Hepatocyte (in vitro differentiated cells): Measurements from ENCODE around the gene LIPT2. TPM values are rescaled to one million over a fixed set of nuclear protein-coding genes. Genes with fewer than 3 reads are reported as not detected.

ENCODE experiments used
- DNase-seq: peaks from one replicate; pipeline ENCODE4 v3.0.0-alpha.2; 2016; ENCODE audit warnings: low spot score
- H2AFZ ChIP-seq: fragments of 200-600 bp; sonication (generic); 2 replicates; pipeline ENCODE4 v1.6.0; 2016; ENCODE audit warnings: antibody characterized with exemption, mild to moderate bottlenecking
- H3K27ac ChIP-seq: fragments of 200-600 bp; sonication (generic); 2 replicates; pipeline ENCODE4 v1.5.1; 2016; ENCODE audit warnings: mild to moderate bottlenecking
- H3K27me3 ChIP-seq: fragments of 200-600 bp; sonication (generic); 2 replicates; pipeline ENCODE4 v1.6.1; 2016
- H3K36me3 ChIP-seq: fragments of 200-600 bp; sonication (generic); replicated peaks from 2 replicates; pipeline ENCODE4 v1.5.1; 2016; ENCODE audit warnings: low read depth; ENCODE audit not compliant: insufficient read depth
- H3K4me1 ChIP-seq: fragments of 200-600 bp; sonication (generic); 2 replicates; pipeline ENCODE4 v1.5.1; 2016; ENCODE audit warnings: mild to moderate bottlenecking, moderate library complexity; ENCODE audit not compliant: insufficient read depth
- H3K4me2 ChIP-seq: fragments of 200-600 bp; sonication (generic); 2 replicates; pipeline ENCODE4 v1.6.0; 2016
- H3K4me3 ChIP-seq: fragments of 200-600 bp; sonication (generic); 2 replicates; pipeline ENCODE4 v1.5.1; 2016; ENCODE audit warnings: mild to moderate bottlenecking
- H3K79me2 ChIP-seq: fragments of 200-600 bp; sonication (generic); 2 replicates; pipeline ENCODE4 v1.6.0; 2017; ENCODE audit warnings: mild to moderate bottlenecking
- H3K9me2 ChIP-seq: fragments of 200-600 bp; sonication (generic); replicated peaks from 2 replicates; pipeline ENCODE4 v1.6.0; 2017; ENCODE audit warnings: mild to moderate bottlenecking; ENCODE audit not compliant: insufficient read depth
- H3K9me3 ChIP-seq: fragments of 200-600 bp; sonication (generic); 2 replicates; pipeline ENCODE4 v1.5.1; 2016; ENCODE audit warnings: low read depth, mild to moderate bottlenecking
- H4K20me1 ChIP-seq: fragments of 200-600 bp; sonication (generic); 2 replicates; pipeline ENCODE4 v1.6.0; 2016; ENCODE audit warnings: mild to moderate bottlenecking; ENCODE audit not compliant: insufficient read depth, poor library complexity, severe bottlenecking
- EZH2 ChIP-seq: fragments of 200-600 bp; sonication (generic); IDR thresholded peaks from 2 replicates; pipeline ENCODE4 v1.6.1; 2016; ENCODE audit warnings: antibody characterized with exemption, mild to moderate bottlenecking, borderline replicate concordance
- EZH2phosphoT487 ChIP-seq: fragments of 200-600 bp; sonication (generic); IDR thresholded peaks from one replicate; pipeline ENCODE4 v1.6.1; 2018; ENCODE audit warnings: antibody characterized with exemption, mild to moderate bottlenecking, low read depth, moderate library complexity; ENCODE audit not compliant: unreplicated experiment, severe bottlenecking
- WGBS: methylation state at CpG from one replicate; pipeline ENCODE4 v1.1.6; 2016; ENCODE audit warnings: low lambda C conversion rate; ENCODE audit errors: missing lambda C conversion rate; 5-methylcytosine and 5-hydroxymethylcytosine counted together
- polyA plus RNA-seq: library from polyadenylated mRNA; unstranded; fragments of >200 nt; fragmentation: Nextera tagmentation; extraction: Ambion mirVana; gene quantifications from 2 replicates; pipeline ENCODE4 v1.2.1, GENCODE V29; 2016
- total RNA-seq: library from RNA; depleted of rRNA; stranded (reverse); fragments of >200 nt; gene quantifications from 2 replicates; pipeline ENCODE4 v1.2.3, GENCODE V29; 2014
- TF ChIP-seq, protein P1 (sequence below): fragments of 200-600 bp; sonication (generic); IDR thresholded peaks from 2 replicates; pipeline ENCODE4 v1.5.1; 2016; ENCODE audit warnings: antibody characterized with exemption, mild to moderate bottlenecking; ENCODE audit not compliant: poor library complexity

LIPT2 gene
- total and polyA plus RNA-seq, 2 experiments from 2014 or later, result 9.2 to 14.3 TPM

DNA sequence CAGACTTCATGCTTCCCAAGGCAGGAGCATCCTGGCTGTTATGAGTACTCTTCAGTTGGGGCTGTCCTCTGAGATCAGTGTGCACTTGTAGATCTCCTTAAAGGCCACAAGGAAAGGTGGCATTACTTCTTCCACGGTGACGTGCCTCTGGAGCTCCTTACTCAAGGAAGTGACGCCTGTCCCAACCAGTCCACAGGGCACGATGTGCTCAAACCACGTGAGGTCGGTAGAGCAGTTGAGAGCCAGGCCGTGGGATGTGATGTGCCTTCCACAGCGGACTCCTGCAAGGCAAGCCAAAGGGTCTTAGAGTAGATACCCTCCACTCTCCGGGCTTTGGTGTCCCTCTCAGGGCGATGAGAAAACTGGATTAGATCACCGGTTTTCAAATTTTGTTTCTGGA lies 1.4 kb downstream of the LIPT2 start:
- no peaks in the 10 kb centered on the region for H3K4me1 ChIP-seq
- no peak for DNase-seq
- H3K4me3 ChIP-seq, result no peak overlapping the region
- TF ChIP-seq EZH2 (no peak), EZH2phosphoT487 (no peak)
- TF ChIP-seq, protein P1, sequence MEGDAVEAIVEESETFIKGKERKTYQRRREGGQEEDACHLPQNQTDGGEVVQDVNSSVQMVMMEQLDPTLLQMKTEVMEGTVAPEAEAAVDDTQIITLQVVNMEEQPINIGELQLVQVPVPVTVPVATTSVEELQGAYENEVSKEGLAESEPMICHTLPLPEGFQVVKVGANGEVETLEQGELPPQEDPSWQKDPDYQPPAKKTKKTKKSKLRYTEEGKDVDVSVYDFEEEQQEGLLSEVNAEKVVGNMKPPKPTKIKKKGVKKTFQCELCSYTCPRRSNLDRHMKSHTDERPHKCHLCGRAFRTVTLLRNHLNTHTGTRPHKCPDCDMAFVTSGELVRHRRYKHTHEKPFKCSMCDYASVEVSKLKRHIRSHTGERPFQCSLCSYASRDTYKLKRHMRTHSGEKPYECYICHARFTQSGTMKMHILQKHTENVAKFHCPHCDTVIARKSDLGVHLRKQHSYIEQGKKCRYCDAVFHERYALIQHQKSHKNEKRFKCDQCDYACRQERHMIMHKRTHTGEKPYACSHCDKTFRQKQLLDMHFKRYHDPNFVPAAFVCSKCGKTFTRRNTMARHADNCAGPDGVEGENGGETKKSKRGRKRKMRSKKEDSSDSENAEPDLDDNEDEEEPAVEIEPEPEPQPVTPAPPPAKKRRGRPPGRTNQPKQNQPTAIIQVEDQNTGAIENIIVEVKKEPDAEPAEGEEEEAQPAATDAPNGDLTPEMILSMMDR, result no peak
- peaks cover 5% of the 10 kb centered on the region for H3K79me2 ChIP-seq
- no peaks in the 10 kb centered on the region for H3K9me3 ChIP-seq
- H4K20me1 ChIP-seq, result no peaks in the 10 kb centered on the region
- H3K4me2 ChIP-seq, result peak overlapping the region; percentile 84
- H3K9me2 ChIP-seq, result no peaks in the 10 kb centered on the region
- 95% methylated on average over 11 of the region's 11 CpGs for WGBS
- H3K27me3 ChIP-seq, result no peaks in the 10 kb centered on the region
- no peaks in the 10 kb centered on the region for H3K36me3 ChIP-seq
- no peak overlapping the region for H2AFZ ChIP-seq
- H3K27ac ChIP-seq, result no peak overlapping the region

DNA sequence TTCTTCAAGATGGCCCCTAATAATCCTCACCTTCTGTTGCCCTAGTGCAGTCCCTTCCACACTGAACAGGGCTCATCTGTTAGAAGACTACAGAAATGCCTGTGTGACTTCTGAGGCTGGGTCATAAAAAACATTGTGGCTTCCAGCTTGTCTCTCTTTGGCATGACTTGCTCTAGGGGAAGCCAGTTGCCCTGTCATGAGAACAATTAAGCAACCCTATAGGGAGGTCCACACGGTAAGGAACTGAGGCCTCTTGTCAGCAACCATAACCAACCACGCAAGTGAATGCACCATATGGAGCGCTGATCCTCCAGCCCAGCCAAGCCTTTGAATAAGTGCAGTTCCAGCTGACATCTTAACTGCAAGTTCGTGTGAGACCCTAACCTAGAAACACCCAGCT lies 2.6 kb downstream of the LIPT2 start:
- H2AFZ ChIP-seq, result no peak overlapping the region
- TF ChIP-seq, protein P1, result no peak
- TF ChIP-seq EZH2 (no peak), EZH2phosphoT487 (no peak)
- no peak overlapping the region for H3K4me2 ChIP-seq
- peaks cover 5% of the 10 kb centered on the region for H3K79me2 ChIP-seq
- DNase-seq, result no peak
- no peaks in the 10 kb centered on the region for H3K9me2 ChIP-seq
- H3K4me1 ChIP-seq, result no peaks in the 10 kb centered on the region
- H3K9me3 ChIP-seq, result no peaks in the 10 kb centered on the region
- no peak overlapping the region for H3K27ac ChIP-seq
- H4K20me1 ChIP-seq, result no peaks in the 10 kb centered on the region
- WGBS, result 93% methylated on average over 4 of the region's 4 CpGs
- H3K27me3 ChIP-seq, result no peaks in the 10 kb centered on the region
- no peaks in the 10 kb centered on the region for H3K36me3 ChIP-seq
- H3K4me3 ChIP-seq, result no peak overlapping the region

DNA sequence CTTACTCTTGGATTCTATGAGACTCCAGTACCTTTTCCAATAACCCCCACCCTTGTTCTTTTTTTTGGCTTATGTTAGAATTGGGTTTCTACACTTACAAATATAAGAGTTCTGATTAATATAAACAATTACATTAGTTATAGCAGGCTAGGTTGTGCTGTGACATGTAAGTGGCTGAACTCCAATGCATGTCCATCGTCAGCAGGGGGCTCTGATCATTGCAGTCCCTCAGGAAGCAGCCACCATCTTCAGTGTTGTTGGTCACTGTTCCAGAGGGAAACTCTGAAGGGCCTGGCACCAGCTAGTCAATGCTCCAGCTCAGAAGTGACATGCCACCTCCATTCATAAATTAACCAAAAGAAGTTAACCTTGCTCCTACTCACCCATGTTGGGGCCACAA lies 5.6 kb downstream of the LIPT2 start:
- Histone ChIP-seq H3K4me1 (no peaks in the 10 kb centered on the region), H2AFZ (no peak overlapping the region), H3K27me3 (no peaks in the 10 kb centered on the region), H3K9me3 (no peaks in the 10 kb centered on the region), H3K79me2 (no peaks in the 10 kb centered on the region), H3K4me3 (no peak overlapping the region), H3K36me3 (no peaks in the 10 kb centered on the region), H3K9me2 (no peaks in the 10 kb centered on the region), H4K20me1 (no peaks in the 10 kb centered on the region), H3K27ac (no peak overlapping the region), H3K4me2 (no peak overlapping the region)
- 67% methylated on average over 1 of the region's 1 CpG for WGBS
- TF ChIP-seq, protein P1, result no peak
- TF ChIP-seq EZH2phosphoT487, result no peak
- no peak for TF ChIP-seq EZH2
- no peak for DNase-seq

DNA sequence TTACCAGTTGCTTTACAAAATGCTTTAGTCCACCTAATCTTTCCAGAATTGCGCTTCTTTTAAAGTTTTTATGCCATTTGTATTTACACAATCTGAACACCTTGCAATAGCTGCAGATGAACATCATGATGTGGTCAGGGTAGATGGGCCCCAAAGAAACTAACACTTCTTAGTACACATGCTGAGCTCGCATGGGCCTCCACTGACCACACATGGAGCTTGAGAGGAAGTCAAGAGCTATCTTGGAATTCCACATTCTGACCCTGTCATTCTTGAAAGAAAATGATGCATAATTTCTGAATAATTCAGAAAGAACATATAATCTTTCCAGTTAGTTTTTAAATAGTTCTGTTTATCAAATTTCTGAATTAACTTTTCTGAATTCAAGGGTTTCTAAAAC lies 7.7 kb downstream of the LIPT2 start:
- Histone ChIP-seq H3K79me2 (no peaks in the 10 kb centered on the region), H4K20me1 (no peaks in the 10 kb centered on the region), H3K36me3 (no peaks in the 10 kb centered on the region), H3K27ac (no peak overlapping the region), H3K4me1 (no peaks in the 10 kb centered on the region), H3K9me2 (no peaks in the 10 kb centered on the region), H3K4me3 (no peak overlapping the region), H3K4me2 (no peak overlapping the region), H3K9me3 (no peaks in the 10 kb centered on the region), H3K27me3 (no peaks in the 10 kb centered on the region), H2AFZ (no peak overlapping the region)
- no peak for DNase-seq
- TF ChIP-seq, protein P1, result no peak
- TF ChIP-seq EZH2phosphoT487 (no peak), EZH2 (no peak)
- 92% methylated on average over 2 of the region's 2 CpGs for WGBS
